ENCODE measurements around the gene EFCAB8.

The EFCAB8 gene

GRCh38 chr20:32980131-32980941 lies 121.6 kb downstream of the EFCAB8 start:
- H3K4me3 ChIP-seq = no peak overlapping the region
- H3K27ac ChIP-seq = no peak overlapping the region

GRCh38 chr20:32980990-32981389 lies 122.3 kb downstream of the EFCAB8 start:
- Histone ChIP-seq H3K4me3 (no peak overlapping the region), H3K27ac (no peak overlapping the region)

GRCh38 chr20:32982617-32983458 lies 124.1 kb downstream of the EFCAB8 start:
- Histone ChIP-seq H3K4me3 (no peak overlapping the region), H3K27ac (no peak overlapping the region)

- H3K27ac ChIP-seq = no peak overlapping the region
- H3K4me3 ChIP-seq = no peak overlapping the region
Observed at GRCh38 chr20:32983459-32984112, 124.9 kb downstream of the EFCAB8 start.

GRCh38 chr20:32984196-32984595 lies 125.5 kb downstream of the EFCAB8 start:
- Histone ChIP-seq H3K27ac (no peak overlapping the region), H3K4me3 (no peak overlapping the region)

DNA sequence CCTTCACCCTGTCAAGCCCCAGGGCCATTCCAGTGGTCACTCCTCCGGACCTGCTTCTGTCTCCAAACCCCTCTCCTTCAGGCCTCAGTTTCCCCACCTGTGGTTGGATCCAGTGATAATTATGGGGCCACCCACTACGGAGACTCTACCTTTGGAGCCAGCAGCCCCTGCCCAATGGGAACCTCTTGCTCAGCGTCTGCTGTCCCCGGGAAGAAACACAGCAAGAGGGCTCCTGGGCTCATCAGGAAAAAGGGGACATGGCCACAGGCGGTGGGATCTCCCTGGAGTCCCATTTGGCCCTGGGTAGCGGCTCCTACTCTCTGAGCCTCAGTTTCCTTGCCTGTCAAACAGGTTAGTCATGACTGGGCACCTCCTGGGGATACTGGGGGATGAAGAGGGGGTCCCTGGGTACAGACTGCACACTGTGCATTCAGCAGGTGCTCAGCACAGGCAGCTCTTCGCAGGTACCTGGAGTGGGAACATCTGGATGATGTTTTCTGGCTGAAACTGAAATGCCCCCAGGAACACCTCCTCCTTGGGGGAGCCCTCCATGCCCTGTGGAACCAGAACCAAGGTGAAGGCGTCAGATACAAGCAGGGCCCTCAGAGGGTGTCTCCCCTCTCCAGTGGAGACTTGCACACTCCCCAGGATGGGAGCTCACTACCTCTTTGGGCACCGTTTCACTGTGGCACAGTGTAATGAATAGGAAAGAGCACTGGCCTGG lies 126.1 kb downstream of the EFCAB8 start:
- Histone ChIP-seq H3K27ac (no peak overlapping the region), H3K4me3 (no peak overlapping the region)

GRCh38 chr20:32985596-32985995 lies 126.9 kb downstream of the EFCAB8 start:
- Histone ChIP-seq H3K27ac (no peak overlapping the region), H3K4me3 (no peak overlapping the region)

DNA sequence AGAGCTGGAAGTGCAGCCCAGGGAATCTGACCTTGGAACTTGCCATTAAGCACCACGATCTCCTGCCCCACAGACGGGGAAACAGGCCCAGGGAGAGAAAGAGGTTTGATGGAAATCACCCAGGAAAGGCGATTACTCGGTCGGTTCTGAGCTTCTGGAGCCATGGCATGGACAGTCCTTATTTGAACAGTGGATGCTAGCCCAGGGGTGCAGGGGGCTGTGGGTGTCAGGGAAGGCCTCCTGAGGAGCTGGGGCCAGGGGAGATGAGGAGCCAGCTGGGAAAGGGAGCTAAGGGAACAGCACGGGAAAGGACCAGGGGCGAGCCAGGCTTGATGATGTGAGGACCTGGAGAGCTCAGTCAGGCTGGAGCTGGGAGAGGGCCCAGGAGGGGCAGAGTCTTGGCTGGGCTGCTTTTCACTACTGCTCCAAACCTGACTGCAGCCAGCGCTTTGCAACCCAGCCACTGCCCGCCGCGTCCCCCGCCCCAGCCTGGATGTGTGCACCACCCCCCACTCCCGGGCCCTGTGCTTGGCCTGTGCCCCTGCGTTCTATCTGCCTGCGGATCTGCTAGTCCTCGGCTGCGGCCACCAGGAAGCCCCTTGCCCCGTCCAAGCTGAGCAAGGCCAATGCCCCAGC lies 127.7 kb downstream of the EFCAB8 start:
- no peak overlapping the region for H3K4me3 ChIP-seq
- no peak overlapping the region for H3K27ac ChIP-seq

DNA sequence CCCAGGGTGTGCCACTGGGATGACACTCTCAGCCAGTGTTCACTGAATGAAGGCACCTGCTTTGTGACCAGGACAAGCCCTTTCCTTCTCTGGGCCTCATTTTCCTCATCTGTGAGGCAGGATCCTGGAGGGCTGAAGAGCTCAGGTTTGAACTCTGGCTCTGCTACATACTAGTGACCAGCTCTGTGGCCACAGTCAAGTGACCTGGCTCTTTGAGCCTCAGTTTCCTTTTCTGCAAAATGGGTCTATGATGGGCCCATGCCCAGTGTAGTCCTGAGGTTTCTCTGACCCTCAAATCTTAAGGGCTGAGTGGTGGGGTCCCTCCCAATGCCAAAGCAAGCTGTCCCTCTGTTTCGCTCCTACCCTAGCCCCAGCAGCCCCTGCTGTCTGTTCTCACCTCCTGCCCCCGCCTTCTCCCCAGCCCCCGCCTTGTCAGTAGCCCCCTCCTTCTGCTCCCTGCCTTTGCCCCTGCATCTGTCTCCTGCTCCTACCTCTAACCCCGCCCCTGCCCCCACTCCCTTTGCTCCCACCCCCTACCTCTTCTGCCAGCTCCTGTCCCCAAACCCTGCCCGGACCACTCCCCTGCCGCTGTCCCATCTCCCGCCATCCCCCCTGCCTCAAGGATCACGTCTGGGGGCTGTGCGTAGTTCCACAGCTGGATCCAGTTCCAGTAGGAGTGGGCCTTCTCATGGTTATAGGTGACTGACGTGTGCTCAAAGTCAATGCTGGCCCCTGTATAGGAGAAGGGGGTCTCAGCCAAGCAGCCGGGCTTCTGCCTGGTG lies 128.5 kb downstream of the EFCAB8 start:
- H3K27ac ChIP-seq = no peak overlapping the region
- no peak overlapping the region for H3K4me3 ChIP-seq

DNA sequence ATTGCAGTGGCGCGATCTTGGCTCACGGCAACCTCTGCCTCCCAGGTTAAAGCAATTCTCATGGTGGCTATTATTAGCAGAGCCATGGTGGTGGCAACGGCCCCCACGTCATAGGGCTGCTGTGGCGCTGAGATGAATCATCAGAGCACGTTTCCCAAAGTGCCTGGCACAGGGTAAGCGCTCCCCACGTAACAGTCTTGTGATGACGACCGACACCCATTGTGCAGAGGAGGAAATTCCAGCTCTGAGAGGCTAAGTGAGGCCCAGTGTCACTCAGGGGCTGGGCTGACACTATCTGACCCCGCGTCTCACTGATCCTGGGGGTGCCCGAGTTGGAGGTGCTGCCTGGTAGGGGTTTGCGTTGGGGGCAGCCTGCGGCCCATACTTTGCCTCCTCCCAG lies 129.3 kb downstream of the EFCAB8 start:
- Histone ChIP-seq H3K4me3 (no peak overlapping the region), H3K27ac (no peak overlapping the region)

- H3K27ac ChIP-seq = no peak overlapping the region
Observed at GRCh38 chr20:32989507-32990283, 131.0 kb downstream of the EFCAB8 start.

DNA sequence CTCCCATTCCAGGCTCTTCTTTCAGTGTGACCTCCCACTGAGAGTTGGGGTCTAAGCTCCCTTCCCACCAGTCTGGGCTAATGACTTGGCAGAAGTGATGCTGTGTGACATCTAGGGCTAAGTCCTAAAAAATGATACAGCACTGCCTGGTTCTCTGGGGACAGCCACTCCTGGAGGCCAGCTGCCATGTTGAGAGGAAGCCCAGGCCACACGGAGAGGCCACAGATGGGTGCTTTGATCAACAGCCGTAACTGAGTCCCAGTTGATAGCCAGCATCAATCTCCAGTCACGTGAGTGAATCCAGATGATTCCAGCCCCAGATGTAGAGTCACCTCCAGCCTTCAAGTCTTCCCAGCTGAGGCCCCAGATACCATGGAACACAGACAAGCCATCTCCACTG lies 131.7 kb downstream of the EFCAB8 start:
- no peak overlapping the region for H3K4me3 ChIP-seq
- no peak overlapping the region for H3K27ac ChIP-seq

More at GRCh38 chr20:32989507-32990283, 131.0 kb downstream of the EFCAB8 start:
- H3K4me3 ChIP-seq = no peak overlapping the region

- H3K4me3 ChIP-seq = no peak overlapping the region
- H3K27ac ChIP-seq = no peak overlapping the region
Observed at GRCh38 chr20:32991383-32991782, 132.7 kb downstream of the EFCAB8 start.

- H3K4me3 ChIP-seq = no peak overlapping the region
- no peak overlapping the region for H3K27ac ChIP-seq
Observed at GRCh38 chr20:32991792-32992641, 133.3 kb downstream of the EFCAB8 start.

- Histone ChIP-seq H3K27ac (no peak overlapping the region), H3K4me3 (no peak overlapping the region)
Observed at GRCh38 chr20:32993496-32994050, 134.8 kb downstream of the EFCAB8 start.

DNA sequence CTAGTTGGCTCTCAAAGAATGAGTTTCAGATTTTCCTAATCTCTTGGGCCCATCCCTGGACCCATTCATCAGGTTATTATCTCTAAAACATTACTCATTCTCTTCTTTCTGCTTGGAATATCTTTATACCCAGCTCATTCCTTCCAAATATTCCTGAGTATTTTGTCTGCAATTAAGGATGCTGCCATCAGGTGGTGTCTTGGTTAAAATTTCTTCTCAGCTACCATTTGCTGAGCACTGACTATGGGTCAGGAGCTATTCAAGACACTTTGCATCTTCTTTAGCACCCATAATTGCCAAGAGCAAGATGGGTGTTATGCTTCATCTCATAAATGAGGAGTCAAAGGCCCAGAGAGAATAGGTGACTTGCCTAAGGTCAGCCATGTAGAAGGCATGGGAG lies 137.1 kb downstream of the EFCAB8 start:
- H3K4me3 ChIP-seq = no peak overlapping the region

DNA sequence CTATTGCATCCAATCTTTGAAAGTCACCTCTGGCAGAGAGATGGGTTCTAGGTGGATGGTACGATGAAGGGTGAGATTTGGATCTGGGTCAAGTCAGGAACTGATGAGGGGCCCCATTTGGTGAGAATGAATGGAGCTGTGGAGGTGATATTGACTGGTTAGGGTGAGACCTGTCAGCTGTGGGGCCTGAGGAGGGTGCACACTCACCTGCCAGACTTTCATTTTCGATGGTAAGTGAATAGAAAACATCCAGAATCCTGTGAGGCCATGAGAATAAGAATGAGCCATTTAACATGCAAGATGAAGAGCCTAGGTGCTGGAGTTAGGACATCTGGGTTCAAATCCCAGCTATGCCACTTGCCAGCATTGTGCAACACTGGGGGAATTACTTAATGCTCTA lies 138.7 kb downstream of the EFCAB8 start:
- Histone ChIP-seq H3K27ac (no peak overlapping the region), H3K4me3 (no peak overlapping the region)

More for the DNA sequence above, 137.1 kb downstream of the EFCAB8 start:
- H3K27ac ChIP-seq = no peak overlapping the region
